HL-60 (cell line): ENCODE data around the gene KCNJ11.

Source experiments
- DNase-seq, 2 experiments: peaks; one replicate each; pipeline ENCODE4 v3.0.0-alpha.2; 2010 to 2020; ENCODE audit warnings: low read depth in 1 of 2, low spot score in 1 of 2
- H3K27ac ChIP-seq: fragments of 250-450 bp; sonication (Bioruptor Pico); replicated peaks from 2 replicates; pipeline ENCODE4 v1.5.1; 2020; ENCODE audit warnings: mild to moderate bottlenecking, moderate library complexity
- H3K27me3 ChIP-seq: fragments of 250-450 bp; sonication (Bioruptor Pico); 2 replicates; pipeline ENCODE4 v1.5.1; 2021; ENCODE audit warnings: mild to moderate bottlenecking, moderate library complexity; ENCODE audit not compliant: insufficient read depth, poor library complexity, severe bottlenecking
- H3K4me3 ChIP-seq: replicated peaks from 2 replicates; pipeline ENCODE4 v1.5.1; 2011; ENCODE audit warnings: mild to moderate bottlenecking, control low read depth, low read length; ENCODE audit not compliant: insufficient read depth
- GABPA ChIP-seq: IDR thresholded peaks from 2 replicates; pipeline ENCODE4 v1.6.1; 2012; ENCODE audit warnings: low read depth
- POLR2AphosphoS5 ChIP-seq: IDR thresholded peaks from 2 replicates; pipeline ENCODE4 v1.6.1; 2012; ENCODE audit warnings: low read depth
- SPI1 ChIP-seq: IDR thresholded peaks from 2 replicates; pipeline ENCODE4 v1.6.1; 2012; ENCODE audit warnings: low read depth, mild to moderate bottlenecking, borderline replicate concordance
- TF ChIP-seq, protein P1 (sequence below): IDR thresholded peaks from 2 replicates; pipeline ENCODE4 v1.6.1; 2012; ENCODE audit warnings: low read depth; ENCODE audit not compliant: insufficient replicate concordance
- TF ChIP-seq, protein P2 (sequence below): IDR thresholded peaks from one replicate; pipeline ENCODE4 v1.5.1; 2011; ENCODE audit warnings: low read length, control low read depth, inconsistent platforms; ENCODE audit not compliant: insufficient read depth

Gene KCNJ11

DNA sequence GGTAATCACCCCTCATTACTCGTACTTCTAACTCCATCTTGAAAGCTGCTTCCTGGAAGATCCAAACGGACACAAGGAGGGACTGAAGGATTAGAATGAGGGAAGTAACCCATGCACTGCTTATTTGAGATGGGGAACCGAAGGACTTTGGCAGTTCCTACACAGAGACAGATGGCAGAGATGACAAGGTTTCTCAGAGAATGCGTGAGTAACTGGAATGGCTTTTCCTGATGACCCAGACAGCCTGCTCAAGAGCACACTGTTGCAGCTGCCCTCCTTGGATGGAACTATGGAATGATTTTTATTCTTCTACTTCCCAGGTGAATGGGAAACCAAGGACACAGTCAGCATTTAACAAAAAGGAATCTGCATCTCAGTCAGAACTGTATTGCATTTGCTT is 7.3 kb downstream of the KCNJ11 start:
- Histone ChIP-seq H3K27ac (no peak overlapping the region), H3K27me3 (no peaks in the 10 kb centered on the region), H3K4me3 (no peak overlapping the region)
- no peak for DNase-seq
- TF ChIP-seq POLR2AphosphoS5 (no peak), GABPA (no peak), SPI1 (no peak)
- TF ChIP-seq, protein P1, sequence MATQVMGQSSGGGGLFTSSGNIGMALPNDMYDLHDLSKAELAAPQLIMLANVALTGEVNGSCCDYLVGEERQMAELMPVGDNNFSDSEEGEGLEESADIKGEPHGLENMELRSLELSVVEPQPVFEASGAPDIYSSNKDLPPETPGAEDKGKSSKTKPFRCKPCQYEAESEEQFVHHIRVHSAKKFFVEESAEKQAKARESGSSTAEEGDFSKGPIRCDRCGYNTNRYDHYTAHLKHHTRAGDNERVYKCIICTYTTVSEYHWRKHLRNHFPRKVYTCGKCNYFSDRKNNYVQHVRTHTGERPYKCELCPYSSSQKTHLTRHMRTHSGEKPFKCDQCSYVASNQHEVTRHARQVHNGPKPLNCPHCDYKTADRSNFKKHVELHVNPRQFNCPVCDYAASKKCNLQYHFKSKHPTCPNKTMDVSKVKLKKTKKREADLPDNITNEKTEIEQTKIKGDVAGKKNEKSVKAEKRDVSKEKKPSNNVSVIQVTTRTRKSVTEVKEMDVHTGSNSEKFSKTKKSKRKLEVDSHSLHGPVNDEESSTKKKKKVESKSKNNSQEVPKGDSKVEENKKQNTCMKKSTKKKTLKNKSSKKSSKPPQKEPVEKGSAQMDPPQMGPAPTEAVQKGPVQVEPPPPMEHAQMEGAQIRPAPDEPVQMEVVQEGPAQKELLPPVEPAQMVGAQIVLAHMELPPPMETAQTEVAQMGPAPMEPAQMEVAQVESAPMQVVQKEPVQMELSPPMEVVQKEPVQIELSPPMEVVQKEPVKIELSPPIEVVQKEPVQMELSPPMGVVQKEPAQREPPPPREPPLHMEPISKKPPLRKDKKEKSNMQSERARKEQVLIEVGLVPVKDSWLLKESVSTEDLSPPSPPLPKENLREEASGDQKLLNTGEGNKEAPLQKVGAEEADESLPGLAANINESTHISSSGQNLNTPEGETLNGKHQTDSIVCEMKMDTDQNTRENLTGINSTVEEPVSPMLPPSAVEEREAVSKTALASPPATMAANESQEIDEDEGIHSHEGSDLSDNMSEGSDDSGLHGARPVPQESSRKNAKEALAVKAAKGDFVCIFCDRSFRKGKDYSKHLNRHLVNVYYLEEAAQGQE, result no peak
- TF ChIP-seq, protein P2, sequence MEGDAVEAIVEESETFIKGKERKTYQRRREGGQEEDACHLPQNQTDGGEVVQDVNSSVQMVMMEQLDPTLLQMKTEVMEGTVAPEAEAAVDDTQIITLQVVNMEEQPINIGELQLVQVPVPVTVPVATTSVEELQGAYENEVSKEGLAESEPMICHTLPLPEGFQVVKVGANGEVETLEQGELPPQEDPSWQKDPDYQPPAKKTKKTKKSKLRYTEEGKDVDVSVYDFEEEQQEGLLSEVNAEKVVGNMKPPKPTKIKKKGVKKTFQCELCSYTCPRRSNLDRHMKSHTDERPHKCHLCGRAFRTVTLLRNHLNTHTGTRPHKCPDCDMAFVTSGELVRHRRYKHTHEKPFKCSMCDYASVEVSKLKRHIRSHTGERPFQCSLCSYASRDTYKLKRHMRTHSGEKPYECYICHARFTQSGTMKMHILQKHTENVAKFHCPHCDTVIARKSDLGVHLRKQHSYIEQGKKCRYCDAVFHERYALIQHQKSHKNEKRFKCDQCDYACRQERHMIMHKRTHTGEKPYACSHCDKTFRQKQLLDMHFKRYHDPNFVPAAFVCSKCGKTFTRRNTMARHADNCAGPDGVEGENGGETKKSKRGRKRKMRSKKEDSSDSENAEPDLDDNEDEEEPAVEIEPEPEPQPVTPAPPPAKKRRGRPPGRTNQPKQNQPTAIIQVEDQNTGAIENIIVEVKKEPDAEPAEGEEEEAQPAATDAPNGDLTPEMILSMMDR, result no peak

DNA sequence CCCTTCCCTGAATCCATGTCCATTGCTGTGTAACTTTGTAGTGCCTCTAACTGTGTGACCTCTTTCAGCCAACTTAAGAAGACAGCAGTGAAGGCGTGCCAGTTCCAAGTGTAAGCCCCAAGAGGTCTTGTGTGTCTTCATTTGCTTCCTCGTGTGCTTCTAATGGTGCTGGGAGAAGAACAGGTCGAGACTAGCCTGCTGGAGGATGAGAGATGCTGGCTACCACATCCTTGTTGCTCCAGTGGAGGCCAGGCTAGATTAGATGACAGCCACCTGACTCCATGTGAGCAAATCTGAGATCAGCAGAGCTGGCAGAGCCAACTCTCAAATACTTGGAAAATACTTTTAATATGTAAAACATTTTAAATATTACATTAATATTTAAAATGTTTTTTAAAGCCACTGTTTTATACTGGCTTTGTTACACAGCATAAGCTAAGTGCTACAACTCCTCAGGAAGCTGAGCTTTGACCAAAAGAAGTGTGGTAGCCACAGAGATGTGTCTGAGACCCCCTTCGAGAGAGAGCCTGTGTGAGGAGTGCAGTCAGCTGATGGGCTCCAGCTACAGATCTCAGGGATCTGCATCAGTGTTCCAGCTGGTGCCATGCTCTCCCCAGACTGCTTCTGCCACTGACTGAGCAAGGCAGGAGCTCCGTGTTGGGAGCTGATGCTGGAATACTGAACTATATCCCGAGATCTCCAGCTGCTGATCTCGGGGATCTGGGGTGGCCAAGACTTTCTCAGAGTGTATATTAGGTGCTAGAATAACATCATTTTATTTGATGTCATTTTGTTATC is 8.9 kb downstream of the KCNJ11 start:
- DNase-seq, result no peak
- no peak overlapping the region for H3K4me3 ChIP-seq
- H3K27ac ChIP-seq, result no peak overlapping the region
- no peaks in the 10 kb centered on the region for H3K27me3 ChIP-seq
- TF ChIP-seq SPI1 (no peak), POLR2AphosphoS5 (no peak), GABPA (no peak)
- TF ChIP-seq, protein P2, result no peak
- TF ChIP-seq, protein P1, result no peak

DNA sequence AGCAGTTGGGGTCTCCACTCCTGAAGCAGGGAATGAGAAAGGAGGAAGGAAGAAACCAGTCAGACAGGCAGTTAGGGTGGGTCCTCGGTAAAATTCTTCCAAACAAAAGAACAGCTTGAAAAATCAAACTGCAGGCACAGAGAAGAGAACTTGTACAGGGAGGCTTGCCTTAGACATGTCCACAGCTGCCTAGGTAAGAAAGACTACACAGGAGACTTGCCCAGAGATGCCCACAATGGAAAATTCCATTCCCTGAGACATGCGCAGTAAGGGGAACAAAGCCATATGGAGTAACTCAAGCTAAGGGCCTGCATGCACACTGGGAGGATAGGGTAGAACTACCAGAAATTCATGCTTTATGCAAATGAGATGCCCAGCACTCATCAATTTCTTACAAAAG is 9.8 kb downstream of the KCNJ11 start:
- no peak overlapping the region for H3K27ac ChIP-seq
- TF ChIP-seq, protein P1, result no peak
- no peak for TF ChIP-seq GABPA
- TF ChIP-seq, protein P2, result no peak
- H3K4me3 ChIP-seq, result no peak overlapping the region
- H3K27me3 ChIP-seq, result no peaks in the 10 kb centered on the region
- DNase-seq, result no peak
